AG20443 (cell line): ENCODE data around the gene TASOR.

ENCODE experiments used
- DNase-seq: peaks from one replicate; pipeline ENCODE4 v3.0.0; 2012; ENCODE audit warnings: low spot score, mixed read lengths

The TASOR gene

GRCh38 chr3:56688191-56688590 lies 5.1 kb upstream of the TASOR start:
- DNase-seq = no peak

GRCh38 chr3:56684029-56684428 lies 964 bp upstream of the TASOR start:
- DNase-seq = no peak

GRCh38 chr3:56682462-56683121 lies 473 bp downstream of the TASOR start:
- DNase-seq = peak; percentile 78

GRCh38 chr3:56681984-56682461 lies 1.0 kb downstream of the TASOR start:
- no peak for DNase-seq

- no peak for DNase-seq
Observed at GRCh38 chr3:56680054-56680580, 2.9 kb downstream of the TASOR start.

GRCh38 chr3:56677286-56677685 lies 5.8 kb downstream of the TASOR start:
- DNase-seq = no peak

DNA sequence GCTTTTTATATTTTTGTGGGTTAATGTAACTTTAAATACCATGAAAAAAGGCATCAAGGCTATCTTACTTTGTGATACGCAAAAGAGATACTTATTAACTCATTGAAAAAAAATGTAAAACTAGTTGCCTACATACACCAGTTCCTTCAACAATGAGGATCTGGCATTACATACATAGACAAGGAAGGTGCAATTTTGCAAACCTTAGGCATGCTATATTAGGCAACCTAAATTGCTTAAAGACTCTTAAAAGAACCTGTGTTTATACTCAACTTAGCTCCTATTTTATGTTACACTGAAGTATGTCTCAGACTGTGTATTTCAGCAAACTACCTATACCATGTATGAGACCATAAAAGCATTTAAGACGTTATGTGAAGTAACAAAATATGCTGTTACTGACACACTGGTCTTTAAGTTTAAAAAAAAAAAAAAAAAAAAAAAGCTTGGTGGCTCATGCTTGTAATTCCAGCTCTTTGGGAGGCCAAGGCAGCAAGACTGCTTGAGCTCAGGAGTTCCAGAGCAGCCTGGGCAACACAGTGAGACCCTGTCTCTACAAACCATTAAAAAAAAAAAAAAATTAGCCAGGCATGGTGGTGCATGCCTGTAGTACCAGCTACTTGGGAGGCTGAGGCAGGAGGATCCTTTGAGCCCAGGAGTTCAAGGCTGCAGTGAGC lies 9.1 kb downstream of the TASOR start:
- no peak for DNase-seq

DNA sequence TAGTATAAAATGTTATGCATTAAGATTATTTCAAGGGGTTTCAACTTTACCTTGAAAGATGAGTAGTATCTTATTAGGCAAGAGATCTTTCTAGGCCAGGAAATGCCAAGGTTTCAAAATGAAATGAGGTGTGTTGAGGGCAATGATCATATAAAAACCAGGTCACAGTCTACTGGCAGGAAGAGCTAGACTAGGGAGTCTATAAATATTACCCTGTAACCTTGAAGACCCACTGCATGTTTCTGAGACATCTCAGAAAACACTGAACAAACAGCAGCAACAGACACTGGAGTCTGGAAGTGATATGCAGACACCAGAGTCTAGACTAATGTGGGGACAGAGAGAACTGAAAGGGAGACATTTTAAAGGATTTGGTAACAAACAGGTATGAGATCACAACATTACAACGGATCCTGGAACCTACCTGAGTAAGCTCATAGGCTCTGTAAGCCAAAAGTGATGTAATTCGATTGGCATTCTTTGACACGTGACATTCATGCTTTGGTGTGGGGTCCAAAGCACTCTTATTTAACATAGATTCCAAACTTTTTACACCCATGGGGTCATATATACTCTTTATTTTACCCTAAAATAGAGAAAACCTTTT lies 15.0 kb downstream of the TASOR start:
- peak; percentile 7 for DNase-seq

DNA sequence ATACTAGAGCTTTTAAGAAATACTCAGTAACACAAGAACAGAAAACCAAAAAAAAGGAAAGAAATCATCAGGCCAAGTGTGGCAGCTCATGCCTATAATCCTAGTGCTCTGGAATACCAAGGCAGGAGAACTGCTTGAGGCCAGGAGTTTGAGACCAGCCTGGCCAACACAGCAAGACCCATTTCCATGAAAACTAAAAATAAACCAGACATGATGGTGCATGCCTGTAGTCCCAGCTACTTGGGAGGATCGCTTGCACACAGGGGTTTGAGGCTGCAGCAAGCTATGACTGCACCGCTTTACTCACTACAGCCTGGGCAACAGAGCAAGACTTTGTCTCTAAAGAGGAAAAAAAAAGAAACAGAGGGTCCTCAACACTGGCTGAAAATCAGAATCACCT lies 18.2 kb downstream of the TASOR start:
- DNase-seq = no peak

DNA sequence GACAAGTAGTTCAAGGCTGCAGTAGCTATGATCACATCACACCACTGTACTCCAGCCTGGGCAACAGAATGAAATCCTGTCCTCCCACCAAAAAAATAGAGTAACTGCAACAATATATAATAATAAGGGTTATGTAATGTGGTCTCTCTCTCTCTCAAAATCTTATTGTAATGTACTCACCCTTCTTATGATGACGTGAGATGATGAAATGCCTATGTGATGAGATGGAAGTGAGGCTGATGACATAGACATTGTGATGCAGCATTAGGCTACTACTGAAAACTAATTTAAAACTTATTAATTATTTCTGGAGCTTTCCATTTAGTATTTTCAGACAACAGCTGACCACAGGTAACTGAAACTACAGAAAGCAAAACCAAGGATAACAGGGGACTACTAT lies 27.4 kb downstream of the TASOR start:
- DNase-seq = no peak

- no peak for DNase-seq
Observed at GRCh38 chr3:56654460-56654859, 28.6 kb downstream of the TASOR start.

DNA sequence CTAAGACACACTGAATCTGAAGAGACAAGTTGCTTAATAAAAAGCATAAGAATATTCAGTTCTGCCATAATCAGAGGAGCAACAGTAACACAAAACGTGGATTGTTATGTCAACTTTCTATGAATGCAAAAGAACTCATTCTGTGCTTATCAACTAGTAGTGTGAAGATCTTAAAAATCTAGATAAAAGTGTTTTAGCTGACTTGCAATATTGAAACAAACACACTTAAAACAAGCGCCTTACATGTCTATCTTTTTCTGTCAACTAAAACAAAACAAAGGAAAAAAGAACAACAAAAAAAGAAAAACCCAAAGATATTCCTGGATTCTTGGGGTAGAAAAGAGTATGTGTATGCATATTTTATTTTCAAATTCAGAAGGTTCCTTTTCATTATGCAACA lies 37.7 kb downstream of the TASOR start:
- DNase-seq = no peak

- no peak for DNase-seq
Observed at GRCh38 chr3:56633602-56634535, 49.2 kb downstream of the TASOR start.
